SK-N-SH (cell line): ENCODE results near the gene SLC1A7.

Experiments
- CTCF ChIP-seq: fragments of 200-600 bp; sonication (generic); IDR thresholded peaks from 2 replicates; pipeline ENCODE4 v1.6.1; 2017; ENCODE audit warnings: antibody characterized with exemption, mild to moderate bottlenecking, moderate library complexity
- EZH2phosphoT487 ChIP-seq: fragments of 200-600 bp; sonication (generic); IDR thresholded peaks from 2 replicates; pipeline ENCODE4 v1.6.1; 2017; ENCODE audit warnings: low read depth, mixed run types, mild to moderate bottlenecking, antibody characterized with exemption, moderate library complexity, borderline replicate concordance
- MAX ChIP-seq: IDR thresholded peaks from 2 replicates; pipeline ENCODE4 v1.4.0; 2012; ENCODE audit warnings: low read depth
- RCOR1 ChIP-seq: fragments of 150-350 bp; IDR thresholded peaks from 2 replicates; pipeline ENCODE4 v1.6.1; 2017; ENCODE audit warnings: antibody characterized with exemption, low read length
- ZBTB33 ChIP-seq: IDR thresholded peaks from 2 replicates; pipeline ENCODE4 v1.4.0; 2012; ENCODE audit warnings: low read depth, borderline replicate concordance

- TF ChIP-seq ZBTB33 (no peak), RCOR1 (no peak), CTCF (no peak), EZH2phosphoT487 (no peak), MAX (no peak)
Observed at GRCh38 chr1:53061859-53062707, 80.4 kb downstream of the SLC1A7 start, which contains the start of gene PODN.
